ENCODE data around the gene PCDHGA9. TPM values are rescaled to one million over a fixed set of nuclear protein-coding genes. Genes with fewer than 3 reads are reported as not detected.

Gene PCDHGA9
- total RNA-seq (2014; rRNA removed; shearing (Covaris generic)) = 0.04 and 0.10 TPM in 2 replicates

DNA sequence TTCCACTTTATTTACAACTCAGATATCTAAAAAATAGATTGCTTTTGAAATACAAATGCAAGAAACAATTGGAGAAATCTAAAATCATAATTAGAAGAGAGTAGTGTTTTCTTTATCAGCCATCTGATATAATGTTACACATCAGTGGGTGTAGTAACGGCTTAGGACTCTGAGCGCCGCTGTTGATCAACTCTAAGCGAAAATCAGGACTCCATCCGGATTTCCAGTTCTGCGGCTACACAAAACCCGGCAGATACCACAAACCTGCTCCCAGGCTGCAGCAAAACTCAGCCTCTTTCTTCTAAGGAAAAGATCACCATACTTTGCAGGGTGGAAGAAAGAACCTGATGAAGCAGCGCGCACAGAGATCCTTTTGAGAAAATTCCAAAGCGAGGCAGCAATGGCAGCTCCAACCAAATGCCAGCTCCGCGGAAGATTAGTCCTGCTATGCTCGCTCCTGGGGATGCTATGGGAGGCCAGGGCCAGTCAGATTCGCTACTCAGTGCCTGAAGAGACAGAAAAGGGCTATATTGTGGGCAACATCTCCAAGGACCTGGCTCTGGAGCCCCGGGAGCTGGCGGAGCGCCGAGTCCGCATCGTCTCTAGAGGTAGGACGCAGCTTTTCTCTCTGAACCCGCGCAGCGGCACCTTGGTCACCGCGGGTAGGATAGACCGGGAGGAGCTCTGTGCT lies at the start of gene PCDHGA9:
PCDHGA9 (plus strand) TSS at position 226 of the 691 bp plus-strand sequence; CDS start at position 401, 175 bp downstream.
- DNase-seq = peak; percentile 78
- Histone ChIP-seq H3K4me3 (ENCODE audit: insufficient read depth, low read depth, low read length) (no peak within 1 kb of the TSS), H3K36me3 (replicated peaks; ENCODE audit: control insufficient read depth, insufficient read depth, low read length) (no peaks in the 10 kb centered on the region), H3K27me3 (ENCODE audit: control insufficient read depth, insufficient read depth, low read length) (no peaks in the 10 kb centered on the region)

DNA sequence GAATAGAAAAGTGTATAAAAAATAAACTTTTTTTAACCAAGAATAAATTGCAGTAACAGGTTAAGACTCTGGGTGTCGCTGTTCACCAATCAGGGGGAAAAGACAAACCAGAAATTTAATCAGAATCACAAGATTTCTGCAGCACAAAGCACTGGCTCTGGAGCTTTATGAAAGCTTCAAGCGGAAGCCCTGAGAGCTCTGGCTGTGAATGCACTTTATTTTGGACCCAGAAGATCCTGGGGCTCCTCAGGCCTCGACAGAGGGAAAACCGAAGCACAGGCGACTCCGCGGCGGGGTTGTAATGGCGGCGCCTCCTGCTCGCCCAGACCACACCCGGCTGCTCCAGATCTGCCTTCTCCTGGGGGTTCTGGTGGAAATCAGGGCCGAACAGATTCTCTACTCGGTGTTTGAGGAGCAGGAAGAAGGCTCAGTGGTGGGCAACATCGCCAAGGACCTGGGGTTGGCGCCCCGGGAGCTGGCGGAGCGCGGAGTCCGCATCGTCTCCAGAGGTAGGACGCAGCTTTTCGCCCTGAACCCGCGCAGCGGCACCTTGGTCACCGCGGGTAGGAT lies 47.6 kb upstream of the PCDHGA9 start, which contains the start of gene PCDHGA4:
PCDHGA4 (plus strand) TSS at position 122 of the 570 bp plus-strand sequence; CDS start at position 209, 87 bp downstream.
- no peaks in the 10 kb centered on the region for H3K36me3 ChIP-seq (replicated peaks; ENCODE audit: control insufficient read depth, insufficient read depth, low read length)
- H3K4me3 ChIP-seq (ENCODE audit: insufficient read depth, low read depth, low read length) = no peak within 1 kb of the TSS
- no peaks in the 10 kb centered on the region for H3K27me3 ChIP-seq (ENCODE audit: control insufficient read depth, insufficient read depth, low read length)
- no peak for DNase-seq

DNA sequence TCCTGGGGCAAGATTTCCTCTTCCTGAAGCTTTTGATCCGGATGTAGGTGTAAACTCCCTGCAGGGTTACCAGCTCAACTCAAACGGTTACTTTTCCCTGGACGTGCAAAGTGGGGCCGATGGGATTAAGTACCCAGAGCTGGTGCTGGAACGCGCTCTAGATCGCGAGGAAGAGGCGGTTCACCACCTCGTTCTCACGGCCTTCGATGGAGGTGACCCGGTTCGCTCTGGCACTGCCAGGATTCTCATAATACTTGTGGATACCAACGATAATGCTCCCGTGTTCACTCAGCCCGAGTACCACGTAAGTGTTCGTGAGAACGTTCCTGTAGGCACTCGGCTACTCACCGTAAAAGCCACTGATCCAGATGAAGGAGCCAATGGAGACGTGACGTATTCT lies 46.9 kb upstream of the PCDHGA9 start:
- no peaks in the 10 kb centered on the region for H3K36me3 ChIP-seq (replicated peaks; ENCODE audit: control insufficient read depth, insufficient read depth, low read length)
- H3K27me3 ChIP-seq (ENCODE audit: control insufficient read depth, insufficient read depth, low read length) = no peaks in the 10 kb centered on the region
- DNase-seq = no peak
- no peak overlapping the region for H3K4me3 ChIP-seq (ENCODE audit: insufficient read depth, low read depth, low read length)

DNA sequence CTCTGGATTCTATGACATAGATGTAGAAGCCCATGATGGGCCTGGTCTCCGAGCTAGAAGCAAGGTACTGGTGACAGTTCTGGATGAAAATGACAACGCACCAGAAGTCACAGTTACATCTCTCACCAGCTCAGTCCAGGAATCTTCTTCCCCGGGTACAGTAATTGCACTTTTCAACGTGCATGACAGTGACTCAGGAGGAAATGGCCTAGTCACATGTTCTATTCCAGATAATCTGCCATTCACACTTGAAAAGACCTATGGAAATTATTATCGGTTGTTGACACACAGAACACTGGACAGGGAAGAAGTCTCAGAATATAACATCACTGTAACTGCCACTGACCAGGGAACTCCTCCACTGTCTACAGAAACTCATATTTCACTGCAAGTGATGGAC lies 46.4 kb upstream of the PCDHGA9 start:
- Histone ChIP-seq H3K27me3 (ENCODE audit: control insufficient read depth, insufficient read depth, low read length) (no peaks in the 10 kb centered on the region), H3K36me3 (replicated peaks; ENCODE audit: control insufficient read depth, insufficient read depth, low read length) (no peaks in the 10 kb centered on the region)
- no peak for DNase-seq

GRCh38 chr5:141356950-141357349 lies 45.6 kb upstream of the PCDHGA9 start:
- DNase-seq = no peak
- H3K36me3 ChIP-seq (replicated peaks; ENCODE audit: control insufficient read depth, insufficient read depth, low read length) = no peaks in the 10 kb centered on the region

More for the DNA sequence above, 46.4 kb upstream of the PCDHGA9 start:
- H3K4me3 ChIP-seq (ENCODE audit: insufficient read depth, low read depth, low read length) = no peak overlapping the region

GRCh38 chr5:141359790-141360426 lies 42.7 kb upstream of the PCDHGA9 start, which contains the start of gene PCDHGB2:
TSS of gene PCDHGB2 (plus strand) at chr5:141359994. CDS start at chr5:141360136, 142 bp downstream.
- DNase-seq = peak; percentile 80
- Histone ChIP-seq H3K4me3 (ENCODE audit: insufficient read depth, low read depth, low read length) (no peak within 1 kb of the TSS), H3K27me3 (ENCODE audit: control insufficient read depth, insufficient read depth, low read length) (no peaks in the 10 kb centered on the region), H3K36me3 (replicated peaks; ENCODE audit: control insufficient read depth, insufficient read depth, low read length) (no peaks in the 10 kb centered on the region)

More at GRCh38 chr5:141356950-141357349, 45.6 kb upstream of the PCDHGA9 start:
- H3K27me3 ChIP-seq (ENCODE audit: control insufficient read depth, insufficient read depth, low read length) = no peaks in the 10 kb centered on the region
- H3K4me3 ChIP-seq (ENCODE audit: insufficient read depth, low read depth, low read length) = no peak overlapping the region

DNA sequence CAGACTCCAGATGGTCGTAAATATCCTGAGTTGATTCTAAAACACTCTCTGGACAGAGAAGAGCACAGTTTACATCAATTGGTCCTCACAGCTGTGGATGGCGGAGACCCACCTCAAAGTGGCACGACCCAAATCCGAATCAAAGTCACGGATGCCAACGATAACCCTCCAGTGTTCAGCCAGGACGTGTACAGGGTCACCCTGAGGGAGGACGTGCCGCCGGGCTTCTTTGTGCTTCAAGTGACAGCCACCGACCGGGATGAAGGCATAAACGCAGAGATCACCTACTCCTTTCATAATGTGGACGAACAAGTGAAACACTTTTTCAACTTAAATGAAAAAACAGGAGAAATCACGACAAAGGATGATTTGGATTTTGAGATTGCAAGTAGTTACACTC lies 41.9 kb upstream of the PCDHGA9 start:
- DNase-seq = no peak
- H3K27me3 ChIP-seq (ENCODE audit: control insufficient read depth, insufficient read depth, low read length) = no peaks in the 10 kb centered on the region
- no peaks in the 10 kb centered on the region for H3K36me3 ChIP-seq (replicated peaks; ENCODE audit: control insufficient read depth, insufficient read depth, low read length)
- no peak overlapping the region for H3K4me3 ChIP-seq (ENCODE audit: insufficient read depth, low read depth, low read length)

DNA sequence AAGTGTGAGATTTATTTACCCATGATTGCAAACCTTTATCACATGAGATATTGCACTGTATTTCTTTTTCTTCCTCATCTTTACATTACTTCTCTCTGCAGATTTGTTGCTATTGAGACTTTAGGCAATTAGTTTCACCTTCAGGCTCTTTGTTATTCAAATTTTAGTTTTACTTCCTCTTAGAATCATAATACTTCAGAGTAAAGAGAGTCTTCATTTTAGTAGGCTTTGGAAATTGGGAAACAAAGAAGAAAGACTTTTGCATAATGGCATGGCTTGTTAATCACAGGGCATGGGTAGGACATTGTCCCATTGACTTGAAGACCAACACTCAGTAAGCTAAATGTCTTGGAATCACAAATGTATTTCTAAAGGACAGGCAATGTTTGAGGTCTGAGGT lies 39.9 kb upstream of the PCDHGA9 start:
- no peak for DNase-seq
- Histone ChIP-seq H3K4me3 (ENCODE audit: insufficient read depth, low read depth, low read length) (no peak overlapping the region), H3K27me3 (ENCODE audit: control insufficient read depth, insufficient read depth, low read length) (no peaks in the 10 kb centered on the region), H3K36me3 (replicated peaks; ENCODE audit: control insufficient read depth, insufficient read depth, low read length) (no peaks in the 10 kb centered on the region)

DNA sequence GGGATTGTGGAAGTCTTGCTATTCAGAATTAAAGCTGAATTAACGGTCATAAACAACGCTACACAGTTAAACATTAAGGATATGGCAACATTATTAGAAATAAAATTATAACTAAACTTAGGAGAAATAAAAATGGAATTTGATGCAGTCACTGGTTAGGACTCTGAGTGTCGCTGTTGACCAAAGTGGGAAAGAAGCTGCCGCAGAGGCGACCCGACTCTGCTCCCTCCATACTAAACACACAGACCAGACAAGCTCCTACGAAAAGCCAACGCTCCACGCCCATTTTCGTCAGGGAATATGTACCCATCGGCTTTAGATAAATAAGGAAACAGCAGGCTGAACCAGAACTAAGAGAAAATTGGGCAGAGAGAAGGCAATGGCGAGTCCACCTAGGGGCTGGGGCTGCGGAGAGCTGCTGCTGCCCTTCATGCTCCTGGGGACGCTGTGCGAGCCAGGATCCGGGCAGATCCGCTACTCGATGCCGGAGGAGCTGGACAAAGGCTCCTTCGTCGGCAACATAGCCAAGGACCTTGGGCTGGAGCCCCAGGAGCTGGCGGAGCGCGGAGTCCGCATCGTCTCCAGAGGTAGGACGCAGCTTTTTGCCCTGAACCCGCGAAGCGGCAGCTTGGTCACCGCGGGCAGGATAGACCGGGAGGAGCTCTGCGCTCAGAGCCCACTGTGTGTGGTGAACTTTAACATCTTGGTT lies 38.5 kb upstream of the PCDHGA9 start, which contains the start of gene PCDHGA5:
PCDHGA5 (plus strand) TSS at position 211 of the 709 bp plus-strand sequence; CDS start at position 380, 169 bp downstream.
- no peaks in the 10 kb centered on the region for H3K27me3 ChIP-seq (ENCODE audit: control insufficient read depth, insufficient read depth, low read length)
- no peak within 1 kb of the TSS for H3K4me3 ChIP-seq (ENCODE audit: insufficient read depth, low read depth, low read length)
- no peaks in the 10 kb centered on the region for H3K36me3 ChIP-seq (replicated peaks; ENCODE audit: control insufficient read depth, insufficient read depth, low read length)
- peak; percentile 22 for DNase-seq

- DNase-seq = no peak
- no peaks in the 10 kb centered on the region for H3K36me3 ChIP-seq (replicated peaks; ENCODE audit: control insufficient read depth, insufficient read depth, low read length)
- H3K27me3 ChIP-seq (ENCODE audit: control insufficient read depth, insufficient read depth, low read length) = no peaks in the 10 kb centered on the region
- no peak overlapping the region for H3K4me3 ChIP-seq (ENCODE audit: insufficient read depth, low read depth, low read length)
Observed at GRCh38 chr5:141366016-141366896, 36.3 kb upstream of the PCDHGA9 start.

GRCh38 chr5:141369994-141370848 lies 32.4 kb upstream of the PCDHGA9 start, which contains the start of gene PCDHGB3:
TSS of gene PCDHGB3 (plus strand) at chr5:141370242. CDS start at chr5:141370395, 153 bp downstream.
- Histone ChIP-seq H3K4me3 (ENCODE audit: insufficient read depth, low read depth, low read length) (no peak within 1 kb of the TSS), H3K27me3 (ENCODE audit: control insufficient read depth, insufficient read depth, low read length) (no peaks in the 10 kb centered on the region), H3K36me3 (replicated peaks; ENCODE audit: control insufficient read depth, insufficient read depth, low read length) (no peaks in the 10 kb centered on the region)
- DNase-seq = no peak

GRCh38 chr5:141371572-141372475 lies 30.8 kb upstream of the PCDHGA9 start:
- Histone ChIP-seq H3K4me3 (ENCODE audit: insufficient read depth, low read depth, low read length) (no peak overlapping the region), H3K27me3 (ENCODE audit: control insufficient read depth, insufficient read depth, low read length) (no peaks in the 10 kb centered on the region), H3K36me3 (replicated peaks; ENCODE audit: control insufficient read depth, insufficient read depth, low read length) (no peaks in the 10 kb centered on the region)
- no peak for DNase-seq
